Measurements from ENCODE around the gene TOPBP1.
"Not testable (repeated sequence)": the region's sequence is repeated elsewhere in the genome, so short reads cannot be mapped to it uniquely, and the experiment has no call there.

Gene TOPBP1

GRCh38 chr3:133572158-133573053 is 89.3 kb downstream of the TOPBP1 start:
- peak; percentile 7 for DNase-seq (ENCODE audit: low read depth)

- peak; percentile 52 for DNase-seq (ENCODE audit: low read depth)
Observed at GRCh38 chr3:133570937-133571320, 90.8 kb downstream of the TOPBP1 start.

- DNase-seq (ENCODE audit: low read depth), result peak; percentile 88
Observed at GRCh38 chr3:133570139-133570936, 91.4 kb downstream of the TOPBP1 start.

- peak; percentile 66 for DNase-seq (ENCODE audit: low read depth)
Observed at GRCh38 chr3:133568294-133569014, 93.3 kb downstream of the TOPBP1 start.

GRCh38 chr3:133563816-133564215 is 97.9 kb downstream of the TOPBP1 start:
- DNase-seq (ENCODE audit: low read depth), result no peak

GRCh38 chr3:133563186-133563591 is 98.6 kb downstream of the TOPBP1 start:
- peak; percentile 88 for DNase-seq (ENCODE audit: low read depth)

GRCh38 chr3:133562376-133562775 is 99.4 kb downstream of the TOPBP1 start:
- no peak for DNase-seq (ENCODE audit: low read depth)

GRCh38 chr3:133561679-133562078 is 100.1 kb downstream of the TOPBP1 start:
- DNase-seq (ENCODE audit: low read depth), result no peak

GRCh38 chr3:133551589-133551988 is 110.2 kb downstream of the TOPBP1 start:
- not testable (repeated sequence) for DNase-seq (ENCODE audit: low read depth)
